ENCODE results near the gene UGT1A9.

UGT1A9 gene

GRCh38 chr2:233811732-233812131, 140.0 kb downstream of the UGT1A9 start:
- TF ChIP-seq CTCF (conservative IDR thresholded peaks at IDR 0.05; ENCODE audit: low read depth, low read length): no peak
- no peak for DNase-seq (ENCODE audit: low read depth)
- no peak overlapping the region for H3K4me3 ChIP-seq (ENCODE audit: low read length)

GRCh38 chr2:233813236-233814055, 141.7 kb downstream of the UGT1A9 start:
- H3K4me3 ChIP-seq (ENCODE audit: low read length): no peak overlapping the region
- TF ChIP-seq CTCF (conservative IDR thresholded peaks at IDR 0.05; ENCODE audit: low read depth, low read length): no peak
- DNase-seq (ENCODE audit: low read depth): no peak

GRCh38 chr2:233814056-233814835, 142.5 kb downstream of the UGT1A9 start:
- TF ChIP-seq CTCF (conservative IDR thresholded peaks at IDR 0.05; ENCODE audit: low read depth, low read length): no peak
- DNase-seq (ENCODE audit: low read depth): no peak
- no peak overlapping the region for H3K4me3 ChIP-seq (ENCODE audit: low read length)

- peak; percentile 7 for DNase-seq (ENCODE audit: low read depth)
- TF ChIP-seq CTCF (conservative IDR thresholded peaks at IDR 0.05; ENCODE audit: low read depth, low read length): no peak
- H3K4me3 ChIP-seq (ENCODE audit: low read length): no peak overlapping the region
Measured at GRCh38 chr2:233815861-233816260, 144.2 kb downstream of the UGT1A9 start.

GRCh38 chr2:233816334-233816733, 144.6 kb downstream of the UGT1A9 start:
- no peak overlapping the region for H3K4me3 ChIP-seq (ENCODE audit: low read length)
- TF ChIP-seq CTCF (conservative IDR thresholded peaks at IDR 0.05; ENCODE audit: low read depth, low read length): no peak
- no peak for DNase-seq (ENCODE audit: low read depth)

- no peak for DNase-seq (ENCODE audit: low read depth)
- H3K4me3 ChIP-seq (ENCODE audit: low read length): no peak overlapping the region
- TF ChIP-seq CTCF (conservative IDR thresholded peaks at IDR 0.05; ENCODE audit: low read depth, low read length): no peak
Measured at GRCh38 chr2:233816771-233817170, 145.1 kb downstream of the UGT1A9 start.
